K562 (cell line): Measurements from ENCODE around the gene CCL19. TPM values are rescaled to one million over a fixed set of nuclear protein-coding genes. Genes with fewer than 3 reads are reported as not detected.

Experiments used
- ATAC-seq: fragments of 200-7000 bp; cut with Tn5 transposase; 3 replicates; pipeline ENCODE4 v1.9.1; 2020; ENCODE audit warnings: moderate library complexity
- BruUV-seq: library from RNA; stranded (reverse); fragments of 400-500 nt; replicated peaks from 2 replicates; lab custom pipeline; 2021; lab: Mats Ljungman, UMichigan
- CTCF ChIA-PET: fragments of 300-600 bp; formaldehyde crosslinking; extraction: SDS; loops from one replicate; lab custom pipeline; 2021; ENCODE audit warnings: low intra/inter-chr PET ratio; lab: Yijun Ruan, JAX
- POLR2A ChIA-PET: fragments of 300-600, 350-650 bp; sonication (Branson Sonifier 250); formaldehyde crosslinking; extraction: SDS; loops from one replicate; lab custom pipeline; 2021; ENCODE audit warnings: antibody characterized with exemption, inconsistent platforms; lab: Yijun Ruan, JAX
- DNase-seq, 4 experiments: peaks; one replicate each; pipeline versions ENCODE4 v3.0.0 to v3.0.0-alpha.2; 2011 to 2018; ENCODE audit warnings: low spot score in 3 of 4, mixed read lengths in 3 of 4; ENCODE audit errors: extremely low read depth in 1 of 4
- FAIRE-seq: peaks from 2 replicates; lab custom pipeline; 2011; peaks lifted over from hg19 to GRCh38; lab: Jason Lieb, UNC
- H2AFZ ChIP-seq: 2 replicates; pipeline ENCODE4 v1.6.0; 2011; ENCODE audit warnings: low read depth, low read length, control low read depth, inconsistent platforms
- H3K27ac ChIP-seq: fragments of 200-600 bp; 3 replicates; pipeline ENCODE4 v1.8.0; 2011; ENCODE audit warnings: low read depth, mild to moderate bottlenecking, control low read depth, inconsistent platforms, low read length, moderate library complexity, mixed read lengths; ENCODE audit errors: extremely low read depth
- H3K27me3 ChIP-seq, 2 experiments: fragments of 300-600 bp in 1 of 2; 2 replicates in 1 of 2; 3 replicates in 1 of 2; pipeline versions ENCODE4 v1.6.0 to v1.8.0; 2011; ENCODE audit warnings: inconsistent platforms in 2 of 2, low read length in 2 of 2, mild to moderate bottlenecking in 1 of 2, mixed read lengths in 1 of 2, moderate library complexity in 1 of 2; ENCODE audit not compliant: control insufficient read depth in 2 of 2, insufficient read depth in 2 of 2
- H3K36me3 ChIP-seq: fragments of 300-600 bp; 3 replicates; pipeline ENCODE4 v1.8.0; 2011; ENCODE audit warnings: mild to moderate bottlenecking, low read length, inconsistent platforms; ENCODE audit not compliant: control insufficient read depth, insufficient read depth
- H3K4me1 ChIP-seq, 2 experiments: fragments of 200-600 bp in 1 of 2; replicated peaks in 1 of 2; 2 replicates in 1 of 2; 3 replicates in 1 of 2; pipeline versions ENCODE4 v1.5.1 to v1.8.0; 2011; ENCODE audit warnings: inconsistent platforms in 2 of 2, low read length in 2 of 2, mild to moderate bottlenecking in 1 of 2, mixed read lengths in 1 of 2, moderate library complexity in 1 of 2; ENCODE audit not compliant: control insufficient read depth in 2 of 2, insufficient read depth in 2 of 2
- H3K4me2 ChIP-seq: 2 replicates; pipeline ENCODE4 v1.6.1; 2011; ENCODE audit warnings: low read length, control low read depth, inconsistent platforms, mixed read lengths; ENCODE audit not compliant: insufficient read depth
- H3K4me3 ChIP-seq: fragments of 200-600 bp; sonication (generic), shearing (Covaris generic); 2 replicates; pipeline ENCODE4 v1.5.1; 2016; ENCODE audit warnings: control low read depth, inconsistent platforms
- H3K79me2 ChIP-seq: fragments of 200-600 bp; 3 replicates; pipeline ENCODE4 v1.8.0; 2011; ENCODE audit warnings: low read length, inconsistent platforms; ENCODE audit not compliant: control insufficient read depth, insufficient read depth
- H3K9ac ChIP-seq, 2 experiments: 2 replicates each; pipeline versions ENCODE4 v1.6.0 to v1.6.1; 2011; ENCODE audit warnings: low read depth in 2 of 2, low read length in 2 of 2, control low read depth in 1 of 2, inconsistent platforms in 1 of 2, mild to moderate bottlenecking in 1 of 2, mixed read lengths in 1 of 2; ENCODE audit not compliant: insufficient read depth in 1 of 2
- H3K9me1 ChIP-seq: one replicate; pipeline ENCODE4 v1.6.0; 2011; ENCODE audit warnings: inconsistent platforms, mild to moderate bottlenecking, low read length, moderate library complexity; ENCODE audit not compliant: control insufficient read depth, insufficient read depth
- H3K9me3 ChIP-seq: replicated peaks from 2 replicates; pipeline ENCODE4 v1.5.1; 2011; ENCODE audit warnings: low read depth, low read length, inconsistent platforms; ENCODE audit not compliant: control insufficient read depth, insufficient read depth
- H4K20me1 ChIP-seq: replicated peaks from 2 replicates; pipeline ENCODE4 v1.6.1; 2011; ENCODE audit warnings: low read length, inconsistent platforms, mixed read lengths; ENCODE audit not compliant: control insufficient read depth, insufficient read depth
- CEBPB ChIP-seq: fragments of 450-650 bp; IDR thresholded peaks from 2 replicates; pipeline ENCODE4 v1.6.1; 2016; ENCODE audit warnings: missing genetic modification characterization, missing compliant biosample characterization
- DACH1 ChIP-seq: fragments of 450-650 bp; IDR thresholded peaks from 2 replicates; pipeline ENCODE4 v1.6.1; 2018; ENCODE audit not compliant: partially characterized antibody
- FOXA3 ChIP-seq, 2 experiments: fragments of 450-650 bp in 1 of 2; sonication (generic) in 1 of 2; formaldehyde crosslinking; IDR thresholded peaks in 1 of 2; conservative IDR thresholded peaks in 1 of 2; 2 replicates each; pipeline versions ENCODE4 v1.4.0 to v1.8.0; 2020 to 2022; ENCODE audit warnings: mild to moderate bottlenecking in 2 of 2, missing genetic modification reagents in 1 of 2
- RBM39 ChIP-seq: fragments of 200-400 bp; formaldehyde crosslinking; optimal IDR thresholded peaks from 2 replicates; pipeline ENCODE3; 2018; ENCODE audit warnings: low read depth, low read length
- SIX5 ChIP-seq, 2 experiments: IDR thresholded peaks; 2 replicates each; pipeline ENCODE4 v1.6.1; 2011; ENCODE audit warnings: low read length in 2 of 2, borderline replicate concordance in 1 of 2, low read depth in 1 of 2, mild to moderate bottlenecking in 1 of 2, moderate library complexity in 1 of 2; ENCODE audit not compliant: insufficient read depth in 1 of 2
- SMC3 ChIP-seq: conservative IDR thresholded peaks from 2 replicates; pipeline ENCODE4 v1.6.1; 2011; ENCODE audit warnings: low read depth, low read length, improper control_type of control experiment; ENCODE audit not compliant: insufficient read depth
- XRCC3 ChIP-seq: fragments of 450-650 bp; IDR thresholded peaks from 2 replicates; pipeline ENCODE4 v1.6.1; 2017; ENCODE audit warnings: mild to moderate bottlenecking, moderate library complexity
- ZNF76 ChIP-seq: fragments of 250-450 bp; sonication (Bioruptor Pico); IDR thresholded peaks from 2 replicates; pipeline ENCODE4 v1.4.0; 2020; ENCODE audit warnings: mild to moderate bottlenecking, moderate library complexity, borderline replicate concordance
- WGBS: fragments of 100-300 bp; shearing (Covaris generic); methylation state at CpG from one replicate; pipeline ENCODE4 v1.1.6; 2016; ENCODE audit warnings: low coverage, mixed read lengths; ENCODE audit not compliant: insufficient coverage; ENCODE audit errors: missing lambda C conversion rate; 5-methylcytosine and 5-hydroxymethylcytosine counted together
- in situ Hi-C: fragments of 300-500 bp; cut with MboI; formaldehyde crosslinking; loops from 4 replicates; pipeline ENCODE4 v1.15.0; 2018; ENCODE audit warnings: inconsistent platforms, mixed read lengths
- intact Hi-C: fragments of 100-400 bp; cut with micrococcal nuclease; formaldehyde crosslinking; loops from 2 replicates; pipeline ENCODE4 v1.14.2; 2022
- polyA plus RNA-seq, 8 experiments: library from polyadenylated mRNA; depleted of rRNA in 4 of 8; stranded (reverse) in 5 of 8; unstranded in 3 of 8; fragments of >200 nt; fragmentation: Nextera tagmentation in 2 of 8; fragmentation: Illumina TruSeq in 1 of 8; extraction: Ambion mirVana in 2 of 8; extraction: Trizol in 1 of 8; gene quantifications; 2 replicates each; pipeline versions ENCODE4 v1.2.1 to v1.2.3, GENCODE V29; 2011 to 2014; ENCODE audit warnings: inconsistent platforms in 1 of 8, missing spikeins in 1 of 8
- total RNA-seq, 7 experiments: library from RNA; depleted of rRNA in 6 of 7; stranded (reverse); fragments of >200 nt in 6 of 7; fragmentation: Illumina TruSeq in 2 of 7; extraction: Trizol in 2 of 7; gene quantifications; 2 replicates each; pipeline versions ENCODE4 v1.2.1 to v1.2.3, GENCODE V29; 2011 to 2021; ENCODE audit warnings: low replicate concordance in 1 of 7

The CCL19 gene
- total and polyA plus RNA-seq, 9 of the 15 experiments (the other 6 are each of a cell fraction or from before 2014, with no cell fraction given) = not detected

GRCh38 chr9:34685591-34685990 is 5.5 kb downstream of the CCL19 start (continued):
- no peak for TF ChIP-seq DACH1
- TF ChIP-seq RBM39 = no peak
- TF ChIP-seq CEBPB (tag) = no peak
- TF ChIP-seq XRCC3 = no peak
- TF ChIP-seq ZNF76 (CRISPR knock-in tag) = no peak
- TF ChIP-seq SMC3 = no peak
- TF ChIP-seq FOXA3 (CRISPR knock-in tag; conservative IDR thresholded peaks at IDR 0.05 in 1 of 2, IDR thresholded peaks at IDR 0.05 in 1 of 2) = no peak
- TF ChIP-seq, all 486 proteins: peak for 0

GRCh38 chr9:34684816-34685215 is 6.3 kb downstream of the CCL19 start:
- in situ Hi-C loops = no loop called here
- no TSS peak for BruUV-seq

More at GRCh38 chr9:34684816-34685215, 6.3 kb downstream of the CCL19 start:
- Histone ChIP-seq H3K4me1 (no peaks in the 10 kb centered on the region), H3K79me2 (no peaks in the 10 kb centered on the region), H3K4me3 (no peak overlapping the region), H3K9ac (no peak overlapping the region), H3K9me1 (no peaks in the 10 kb centered on the region), H4K20me1 (no peaks in the 10 kb centered on the region), H3K27ac (no peak overlapping the region), H3K9me3 (no peaks in the 10 kb centered on the region), H3K27me3 (no peaks in the 10 kb centered on the region), H3K4me2 (no peak overlapping the region), H3K36me3 (no peaks in the 10 kb centered on the region), H2AFZ (no peak overlapping the region)
- ChIA-PET POLR2A (no interaction called here), CTCF (no interaction called here)
- no peak for TF ChIP-seq SIX5 (IDR thresholded peaks at IDR 0.05; ENCODE audit: borderline replicate concordance in 1 of 2, insufficient read depth in 1 of 2, low read depth in 1 of 2, low read length in 2 of 2)
- FAIRE-seq (no peak), ATAC-seq (no peak), DNase-seq (no peak)
- 11% methylated on average over 2 of the region's 4 CpGs for WGBS
- intact Hi-C loops = no loop called here
